HepG2 (cell line): ENCODE measurements around the gene CCDC88B. TPM values are rescaled to one million over a fixed set of nuclear protein-coding genes. Genes with fewer than 3 reads are reported as not detected.

Experiments used
- AGO2 ChIP-seq: fragments of 200-400 bp; formaldehyde crosslinking; optimal IDR thresholded peaks from 2 replicates; pipeline ENCODE3; 2017; ENCODE audit warnings: mild to moderate bottlenecking, low read depth, low read length, moderate library complexity
- ATF2 ChIP-seq: sonication (generic); formaldehyde crosslinking; IDR thresholded peaks from 2 replicates; pipeline ENCODE4 v1.4.0; 2020; ENCODE audit warnings: missing genetic modification reagents
- NFYB ChIP-seq: sonication (generic); formaldehyde crosslinking; IDR thresholded peaks from 2 replicates; pipeline ENCODE4 v1.4.0; 2020; ENCODE audit warnings: missing genetic modification reagents
- NFYC ChIP-seq: IDR thresholded peaks from 2 replicates; pipeline ENCODE4 v1.6.1; 2016; ENCODE audit warnings: missing genetic modification reagents, missing compliant biosample characterization
- POLR2AphosphoS2 ChIP-seq: IDR thresholded peaks from 2 replicates; pipeline ENCODE4 v1.6.1; 2011; ENCODE audit warnings: low read depth, low read length, improper control_type of control experiment
- ZFP91 ChIP-seq: sonication (generic); formaldehyde crosslinking; IDR thresholded peaks from 2 replicates; pipeline ENCODE4 v1.9.0; 2022; ENCODE audit warnings: missing genetic modification reagents, mild to moderate bottlenecking, borderline replicate concordance
- ZNF180 ChIP-seq: sonication (generic); formaldehyde crosslinking; IDR thresholded peaks from 2 replicates; pipeline ENCODE4 v1.4.0; 2020; ENCODE audit warnings: low read depth, missing genetic modification reagents, borderline replicate concordance
- ZNF629 ChIP-seq: sonication (generic); formaldehyde crosslinking; conservative IDR thresholded peaks from 2 replicates; pipeline ENCODE4 v1.5.0; 2020; ENCODE audit warnings: missing genetic modification reagents
- polyA plus RNA-seq, 8 experiments: library from polyadenylated mRNA; depleted of rRNA in 3 of 8; stranded (reverse) in 7 of 8; unstranded in 1 of 8; fragments of >200 nt; fragmentation: Illumina TruSeq in 4 of 8; extraction: Trizol in 4 of 8; gene quantifications; 2 replicates each; pipeline versions ENCODE4 v1.2.1 to v1.2.3, GENCODE V29; 2011 to 2016; ENCODE audit warnings: low read depth in 4 of 8, missing spikeins in 1 of 8, mixed read lengths in 1 of 8; ENCODE audit not compliant: insufficient read depth in 1 of 8
- total RNA-seq, 5 experiments: library from RNA; depleted of rRNA; stranded (reverse); fragments of >200 nt; fragmentation: Illumina TruSeq; extraction: Trizol; gene quantifications; 2 replicates each; pipeline ENCODE4 v1.2.3, GENCODE V29; 2016; ENCODE audit warnings: low read depth in 1 of 5
- TF ChIP-seq, protein P1 (sequence below): sonication (generic); formaldehyde crosslinking; IDR thresholded peaks from 2 replicates; pipeline ENCODE4 v1.5.1; 2020; ENCODE audit warnings: mild to moderate bottlenecking, missing genetic modification reagents, moderate library complexity

The CCDC88B gene
- total and polyA plus RNA-seq, 2 of the 13 experiments (the other 11 are each of a cell fraction or from before 2014, with no cell fraction given) = 3.6 to 4.8 TPM

DNA sequence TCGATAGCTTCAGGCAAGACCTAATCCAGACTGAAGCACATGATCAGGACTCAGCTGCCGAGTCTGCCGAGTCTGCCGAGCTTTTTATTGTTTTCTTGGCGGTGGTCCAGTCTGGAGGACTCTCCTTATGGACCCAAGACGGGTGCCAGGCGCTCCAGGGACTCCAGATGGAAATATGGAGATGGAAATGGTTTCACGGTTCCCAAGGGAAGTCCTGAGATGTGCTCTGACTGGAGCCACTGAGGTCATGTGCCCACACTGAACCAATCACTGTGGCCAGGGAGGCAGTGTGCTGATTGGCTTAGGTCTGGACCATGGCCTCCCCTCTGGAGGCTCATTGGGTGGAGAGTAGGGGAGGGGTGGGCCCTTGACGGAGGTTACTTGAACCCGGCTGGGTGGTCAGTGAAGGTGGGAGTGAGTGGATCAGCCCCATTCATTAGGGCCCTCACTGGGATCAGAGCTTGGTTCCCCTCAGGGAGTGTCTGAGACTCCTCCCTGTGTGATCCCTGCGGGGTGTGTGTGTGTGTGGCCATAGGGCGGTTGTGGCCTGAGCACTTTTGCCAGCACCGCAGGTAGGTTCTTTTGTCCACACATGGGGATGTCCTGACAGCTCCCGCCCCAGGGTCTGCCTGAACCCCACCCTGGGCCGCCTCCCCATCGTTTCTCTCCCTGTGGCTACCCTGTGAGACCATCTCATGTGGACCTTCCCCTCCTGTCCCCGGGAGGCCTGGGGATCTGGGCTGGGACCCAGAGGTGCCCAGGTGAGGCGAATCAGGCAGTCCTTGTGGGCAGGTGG lies 33.0 kb downstream of the CCDC88B start (continued):
- TF ChIP-seq ZFP91 (CRISPR knock-in tag) (0 out of 2 replicates have a peak, but pooled peaks have one; percentile 23), AGO2 (peak; percentile 23), POLR2AphosphoS2 (no peak), NFYC (CRISPR knock-in tag) (peak; percentile 91), NFYB (CRISPR knock-in tag) (peak; percentile 88), ZNF629 (CRISPR knock-in tag) (no peak), ATF2 (CRISPR knock-in tag) (no peak), ZNF180 (CRISPR knock-in tag) (no peak)
- TF ChIP-seq, protein P1, sequence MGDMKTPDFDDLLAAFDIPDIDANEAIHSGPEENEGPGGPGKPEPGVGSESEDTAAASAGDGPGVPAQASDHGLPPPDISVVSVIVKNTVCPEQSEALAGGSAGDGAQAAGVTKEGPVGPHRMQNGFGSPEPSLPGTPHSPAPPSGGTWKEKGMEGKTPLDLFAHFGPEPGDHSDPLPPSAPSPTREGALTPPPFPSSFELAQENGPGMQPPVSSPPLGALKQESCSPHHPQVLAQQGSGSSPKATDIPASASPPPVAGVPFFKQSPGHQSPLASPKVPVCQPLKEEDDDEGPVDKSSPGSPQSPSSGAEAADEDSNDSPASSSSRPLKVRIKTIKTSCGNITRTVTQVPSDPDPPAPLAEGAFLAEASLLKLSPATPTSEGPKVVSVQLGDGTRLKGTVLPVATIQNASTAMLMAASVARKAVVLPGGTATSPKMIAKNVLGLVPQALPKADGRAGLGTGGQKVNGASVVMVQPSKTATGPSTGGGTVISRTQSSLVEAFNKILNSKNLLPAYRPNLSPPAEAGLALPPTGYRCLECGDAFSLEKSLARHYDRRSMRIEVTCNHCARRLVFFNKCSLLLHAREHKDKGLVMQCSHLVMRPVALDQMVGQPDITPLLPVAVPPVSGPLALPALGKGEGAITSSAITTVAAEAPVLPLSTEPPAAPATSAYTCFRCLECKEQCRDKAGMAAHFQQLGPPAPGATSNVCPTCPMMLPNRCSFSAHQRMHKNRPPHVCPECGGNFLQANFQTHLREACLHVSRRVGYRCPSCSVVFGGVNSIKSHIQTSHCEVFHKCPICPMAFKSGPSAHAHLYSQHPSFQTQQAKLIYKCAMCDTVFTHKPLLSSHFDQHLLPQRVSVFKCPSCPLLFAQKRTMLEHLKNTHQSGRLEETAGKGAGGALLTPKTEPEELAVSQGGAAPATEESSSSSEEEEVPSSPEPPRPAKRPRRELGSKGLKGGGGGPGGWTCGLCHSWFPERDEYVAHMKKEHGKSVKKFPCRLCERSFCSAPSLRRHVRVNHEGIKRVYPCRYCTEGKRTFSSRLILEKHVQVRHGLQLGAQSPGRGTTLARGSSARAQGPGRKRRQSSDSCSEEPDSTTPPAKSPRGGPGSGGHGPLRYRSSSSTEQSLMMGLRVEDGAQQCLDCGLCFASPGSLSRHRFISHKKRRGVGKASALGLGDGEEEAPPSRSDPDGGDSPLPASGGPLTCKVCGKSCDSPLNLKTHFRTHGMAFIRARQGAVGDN (CRISPR knock-in tag) = 0 out of 2 replicates have a peak, but pooled peaks have one; percentile 14
